GM21390 (cell line): ENCODE data around the gene OSTF1.

Experiments used
- ATAC-seq: cut with Tn5 transposase; IDR thresholded peaks from one replicate; pipeline ENCODE4 v1.9.1; 2021; ENCODE audit not compliant: unreplicated experiment

The OSTF1 gene

DNA sequence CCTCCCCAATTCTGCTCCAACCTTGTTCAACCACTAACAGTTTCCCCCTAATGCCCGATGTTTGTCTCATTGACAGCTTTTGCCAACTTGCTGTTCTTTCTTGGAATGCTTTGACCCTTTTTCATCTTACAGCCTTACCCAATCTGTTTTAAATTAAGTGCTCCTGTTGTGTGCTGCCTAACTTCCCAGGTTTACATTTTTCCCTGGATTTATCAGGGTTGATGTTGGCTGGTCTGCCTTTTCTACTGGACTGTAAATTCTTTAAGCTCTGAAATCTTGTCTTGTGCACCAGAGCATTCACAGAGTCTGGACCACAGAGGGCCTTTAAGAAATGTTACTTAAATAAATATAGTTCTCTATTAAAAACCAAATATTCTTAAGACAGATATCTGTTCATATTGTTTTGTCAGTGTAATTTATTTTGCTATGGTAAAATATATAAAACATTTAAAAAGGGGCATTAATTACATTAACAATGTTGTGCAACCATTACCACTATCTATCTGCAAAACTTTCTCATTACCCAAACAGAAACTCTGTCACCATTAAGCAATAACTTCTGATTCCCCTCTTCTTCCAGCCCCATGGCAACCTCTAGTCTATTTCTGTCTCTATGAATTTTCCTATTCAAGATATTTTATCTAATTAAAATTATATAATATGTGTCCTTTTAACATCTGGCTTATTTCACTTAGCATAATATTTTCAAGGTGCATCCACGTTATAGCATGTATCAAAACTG lies 73.0 kb downstream of the OSTF1 start:
- no peak for ATAC-seq

GRCh38 chr9:75163764-75164163 lies 75.5 kb downstream of the OSTF1 start:
- no peak for ATAC-seq

- ATAC-seq: no peak
These were observed 76.3 kb downstream of the OSTF1 start for GRCh38 chr9:75164573-75164972.

GRCh38 chr9:75167281-75167680 lies 79.0 kb downstream of the OSTF1 start:
- ATAC-seq: no peak

GRCh38 chr9:75168270-75169178 lies 80.2 kb downstream of the OSTF1 start:
- no peak for ATAC-seq

- no peak for ATAC-seq
These were observed 81.3 kb downstream of the OSTF1 start for GRCh38 chr9:75169623-75170022.

- no peak for ATAC-seq
These were observed 82.6 kb downstream of the OSTF1 start for GRCh38 chr9:75170898-75171360.

- ATAC-seq: no peak
These were observed 87.1 kb downstream of the OSTF1 start for GRCh38 chr9:75175395-75175794.

DNA sequence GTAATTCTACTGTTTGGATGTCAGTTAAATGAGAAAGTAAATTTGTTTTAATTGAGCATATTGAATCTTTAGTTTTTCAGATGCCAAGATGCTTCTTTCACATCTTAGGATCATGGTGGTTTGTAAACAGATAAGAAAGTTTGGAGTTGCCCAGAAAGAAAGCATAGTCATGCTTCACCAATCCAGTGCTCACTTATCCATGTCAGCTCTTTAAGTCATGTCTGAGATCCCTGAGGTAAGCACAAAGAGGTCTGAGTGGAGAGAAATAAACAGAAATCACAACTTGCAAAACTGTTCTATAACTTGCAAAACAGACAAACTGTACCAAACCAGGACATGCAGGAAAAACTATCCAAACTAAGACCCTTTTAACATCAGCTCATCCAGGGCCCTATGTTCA lies 87.7 kb downstream of the OSTF1 start:
- ATAC-seq: no peak

DNA sequence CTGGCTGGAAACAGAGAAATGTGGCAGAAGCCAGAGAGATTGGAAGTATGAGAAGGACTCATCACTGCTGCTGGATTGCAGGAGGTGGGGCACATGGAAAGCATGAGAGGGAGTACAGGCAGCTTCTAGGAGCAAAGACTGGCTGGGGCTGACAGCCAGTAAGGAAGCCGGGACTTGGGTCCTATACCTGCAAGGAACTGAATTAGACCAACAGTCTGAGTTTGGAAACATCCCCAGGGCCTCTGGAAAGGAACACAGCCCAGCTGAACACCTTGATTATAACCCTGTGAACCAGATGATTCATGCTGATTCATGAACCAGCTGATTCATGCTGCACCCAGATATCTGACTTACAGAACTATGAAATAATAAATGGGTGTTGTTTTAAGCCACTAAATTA lies 93.4 kb downstream of the OSTF1 start:
- no peak for ATAC-seq

DNA sequence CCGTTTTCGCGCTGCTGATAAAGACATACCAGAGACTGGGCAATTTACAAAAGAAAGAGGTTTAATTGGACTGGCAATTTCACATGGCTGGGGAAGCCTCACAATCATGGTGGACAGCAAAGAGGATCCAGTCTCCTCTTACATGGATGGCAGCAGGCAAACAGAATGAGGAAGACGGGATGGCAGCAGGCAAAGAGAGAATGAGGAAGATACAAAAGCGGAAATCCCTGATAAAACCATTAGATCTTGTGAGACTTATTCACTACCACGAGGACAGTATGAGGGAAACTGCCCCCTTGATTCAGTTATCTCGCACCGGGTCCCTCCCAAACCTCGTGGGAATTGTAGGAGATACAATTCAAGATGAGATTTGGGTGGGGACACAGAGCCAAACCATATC lies 95.0 kb downstream of the OSTF1 start:
- no peak for ATAC-seq

GRCh38 chr9:75184471-75184870 lies 96.2 kb downstream of the OSTF1 start:
- peak; percentile 46 for ATAC-seq

GRCh38 chr9:75185585-75186170 lies 97.4 kb downstream of the OSTF1 start:
- ATAC-seq: peak; percentile 74

DNA sequence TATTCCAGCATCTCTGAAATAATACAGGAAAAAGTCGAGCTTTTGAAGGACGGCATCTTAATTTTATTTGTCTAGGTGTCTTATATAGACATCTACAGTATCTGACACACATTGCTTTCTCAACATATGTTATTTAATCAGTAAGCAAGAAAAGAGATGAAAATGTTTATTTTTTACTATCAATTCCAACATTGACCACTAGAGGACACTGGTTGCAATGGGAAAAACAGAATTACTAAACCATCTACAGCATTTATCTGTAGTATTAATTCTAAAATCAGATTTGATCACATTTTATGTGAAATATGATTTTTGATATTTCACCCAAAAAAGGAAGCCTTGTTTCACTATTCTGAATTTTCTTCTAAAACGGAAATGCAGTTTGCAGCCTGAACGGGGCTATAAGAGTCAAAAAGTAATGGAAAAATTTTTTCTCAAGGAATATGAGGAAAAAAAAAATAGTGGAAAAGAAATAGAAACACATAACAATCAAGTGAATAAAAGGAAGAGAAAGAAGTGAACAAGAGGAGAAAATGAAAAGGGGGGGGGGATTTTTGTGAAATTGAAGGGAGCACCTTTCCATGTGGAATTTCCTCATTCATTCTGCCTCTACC lies 98.6 kb downstream of the OSTF1 start:
- ATAC-seq: no peak

DNA sequence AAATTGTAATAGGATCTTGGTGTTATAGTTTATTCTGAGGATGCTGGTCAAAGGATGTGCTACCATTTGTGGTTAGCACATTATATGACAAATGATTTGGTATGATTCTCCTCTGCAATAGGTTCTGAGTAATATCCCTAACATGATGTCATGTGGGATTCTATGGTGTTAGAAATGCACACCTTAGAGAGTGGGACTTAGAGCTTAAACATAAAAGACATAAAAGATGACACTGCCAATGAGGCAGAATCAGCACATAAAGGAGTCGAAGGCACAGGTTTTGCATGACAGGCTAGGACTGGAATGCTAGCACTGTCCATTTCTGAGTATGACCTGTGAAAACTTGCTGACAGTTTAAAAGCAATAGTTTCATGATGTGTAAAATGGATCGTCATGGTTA lies 100.4 kb downstream of the OSTF1 start:
- no peak for ATAC-seq

DNA sequence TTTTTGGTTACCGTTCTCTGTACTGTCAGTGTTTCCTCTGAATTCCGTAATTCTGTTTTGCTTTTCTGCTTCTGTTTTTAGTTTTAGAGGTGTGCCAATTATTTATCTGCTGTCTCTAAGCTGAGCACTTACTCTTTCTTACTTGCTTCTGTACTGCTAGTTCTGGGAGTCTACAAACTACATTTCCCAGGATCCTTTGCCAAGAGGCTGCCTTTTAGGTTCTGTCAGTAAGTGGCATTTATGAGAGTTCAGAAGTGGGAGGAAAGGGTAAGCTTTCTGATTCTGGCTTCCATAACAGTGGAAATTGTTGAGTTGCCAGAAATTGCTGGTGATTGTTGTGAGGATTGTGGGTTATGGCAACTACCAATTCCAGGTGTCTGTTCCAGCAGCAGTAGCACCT lies 102.4 kb downstream of the OSTF1 start:
- no peak for ATAC-seq
